NB4 (cell line): ENCODE results near the gene ALDH3A2.

Experiments
- POLR2A ChIP-seq: IDR thresholded peaks from 2 replicates; pipeline ENCODE4 v1.6.1; 2011; ENCODE audit warnings: mild to moderate bottlenecking; ENCODE audit not compliant: insufficient read length; ENCODE audit errors: extremely low read depth
- TF ChIP-seq, protein P1 (sequence below): IDR thresholded peaks from one replicate; pipeline ENCODE4 v1.5.1; 2012; ENCODE audit warnings: low read depth, low read length
- TF ChIP-seq, protein P2 (sequence below): IDR thresholded peaks from 2 replicates; pipeline ENCODE4 v1.6.1; 2011; ENCODE audit warnings: low read depth, low read length

DNA sequence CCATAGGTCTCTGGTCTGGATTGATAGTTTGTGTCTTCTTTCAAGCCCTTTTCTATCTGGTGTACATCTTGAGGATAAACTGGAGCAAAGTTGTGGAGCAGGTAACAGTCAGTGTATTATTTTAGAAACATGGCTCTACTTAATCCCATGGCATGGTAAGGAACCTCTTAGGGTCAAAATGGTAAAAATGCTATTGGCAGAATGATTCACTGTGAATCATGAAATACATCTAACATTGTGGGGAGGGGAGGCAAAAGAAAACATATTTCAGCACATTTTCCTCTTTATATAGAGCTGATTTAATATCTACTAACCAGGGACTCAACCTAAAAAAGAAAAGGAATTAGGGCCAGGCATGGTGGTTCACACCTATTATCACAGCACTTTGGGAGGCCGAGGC is 17.9 kb upstream of the ALDH3A2 start:
- TF ChIP-seq, protein P1, sequence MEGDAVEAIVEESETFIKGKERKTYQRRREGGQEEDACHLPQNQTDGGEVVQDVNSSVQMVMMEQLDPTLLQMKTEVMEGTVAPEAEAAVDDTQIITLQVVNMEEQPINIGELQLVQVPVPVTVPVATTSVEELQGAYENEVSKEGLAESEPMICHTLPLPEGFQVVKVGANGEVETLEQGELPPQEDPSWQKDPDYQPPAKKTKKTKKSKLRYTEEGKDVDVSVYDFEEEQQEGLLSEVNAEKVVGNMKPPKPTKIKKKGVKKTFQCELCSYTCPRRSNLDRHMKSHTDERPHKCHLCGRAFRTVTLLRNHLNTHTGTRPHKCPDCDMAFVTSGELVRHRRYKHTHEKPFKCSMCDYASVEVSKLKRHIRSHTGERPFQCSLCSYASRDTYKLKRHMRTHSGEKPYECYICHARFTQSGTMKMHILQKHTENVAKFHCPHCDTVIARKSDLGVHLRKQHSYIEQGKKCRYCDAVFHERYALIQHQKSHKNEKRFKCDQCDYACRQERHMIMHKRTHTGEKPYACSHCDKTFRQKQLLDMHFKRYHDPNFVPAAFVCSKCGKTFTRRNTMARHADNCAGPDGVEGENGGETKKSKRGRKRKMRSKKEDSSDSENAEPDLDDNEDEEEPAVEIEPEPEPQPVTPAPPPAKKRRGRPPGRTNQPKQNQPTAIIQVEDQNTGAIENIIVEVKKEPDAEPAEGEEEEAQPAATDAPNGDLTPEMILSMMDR = no peak
- TF ChIP-seq POLR2A = no peak
- TF ChIP-seq, protein P2, sequence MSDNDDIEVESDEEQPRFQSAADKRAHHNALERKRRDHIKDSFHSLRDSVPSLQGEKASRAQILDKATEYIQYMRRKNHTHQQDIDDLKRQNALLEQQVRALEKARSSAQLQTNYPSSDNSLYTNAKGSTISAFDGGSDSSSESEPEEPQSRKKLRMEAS = no peak
